Hepatocyte (in vitro differentiated cells): ENCODE data around the gene HES3. TPM values are rescaled to one million over a fixed set of nuclear protein-coding genes. Genes with fewer than 3 reads are reported as not detected.

ENCODE experiments used
- DNase-seq: peaks from one replicate; pipeline ENCODE4 v3.0.0-alpha.2; 2016; ENCODE audit warnings: low spot score
- H2AFZ ChIP-seq: fragments of 200-600 bp; sonication (generic); 2 replicates; pipeline ENCODE4 v1.6.0; 2016; ENCODE audit warnings: antibody characterized with exemption, mild to moderate bottlenecking
- H3K27ac ChIP-seq: fragments of 200-600 bp; sonication (generic); 2 replicates; pipeline ENCODE4 v1.5.1; 2016; ENCODE audit warnings: mild to moderate bottlenecking
- H3K27me3 ChIP-seq: fragments of 200-600 bp; sonication (generic); 2 replicates; pipeline ENCODE4 v1.6.1; 2016
- H3K36me3 ChIP-seq: fragments of 200-600 bp; sonication (generic); replicated peaks from 2 replicates; pipeline ENCODE4 v1.5.1; 2016; ENCODE audit warnings: low read depth; ENCODE audit not compliant: insufficient read depth
- H3K4me1 ChIP-seq: fragments of 200-600 bp; sonication (generic); 2 replicates; pipeline ENCODE4 v1.5.1; 2016; ENCODE audit warnings: mild to moderate bottlenecking, moderate library complexity; ENCODE audit not compliant: insufficient read depth
- H3K4me2 ChIP-seq: fragments of 200-600 bp; sonication (generic); 2 replicates; pipeline ENCODE4 v1.6.0; 2016
- H3K4me3 ChIP-seq: fragments of 200-600 bp; sonication (generic); 2 replicates; pipeline ENCODE4 v1.5.1; 2016; ENCODE audit warnings: mild to moderate bottlenecking
- H3K79me2 ChIP-seq: fragments of 200-600 bp; sonication (generic); 2 replicates; pipeline ENCODE4 v1.6.0; 2017; ENCODE audit warnings: mild to moderate bottlenecking
- H3K9me2 ChIP-seq: fragments of 200-600 bp; sonication (generic); replicated peaks from 2 replicates; pipeline ENCODE4 v1.6.0; 2017; ENCODE audit warnings: mild to moderate bottlenecking; ENCODE audit not compliant: insufficient read depth
- H3K9me3 ChIP-seq: fragments of 200-600 bp; sonication (generic); 2 replicates; pipeline ENCODE4 v1.5.1; 2016; ENCODE audit warnings: low read depth, mild to moderate bottlenecking
- H4K20me1 ChIP-seq: fragments of 200-600 bp; sonication (generic); 2 replicates; pipeline ENCODE4 v1.6.0; 2016; ENCODE audit warnings: mild to moderate bottlenecking; ENCODE audit not compliant: insufficient read depth, poor library complexity, severe bottlenecking
- CTCF ChIP-seq: fragments of 200-600 bp; sonication (generic); IDR thresholded peaks from 2 replicates; pipeline ENCODE4 v1.5.1; 2016; ENCODE audit warnings: antibody characterized with exemption, mild to moderate bottlenecking; ENCODE audit not compliant: poor library complexity
- EZH2 ChIP-seq: fragments of 200-600 bp; sonication (generic); IDR thresholded peaks from 2 replicates; pipeline ENCODE4 v1.6.1; 2016; ENCODE audit warnings: antibody characterized with exemption, mild to moderate bottlenecking, borderline replicate concordance
- EZH2phosphoT487 ChIP-seq: fragments of 200-600 bp; sonication (generic); IDR thresholded peaks from one replicate; pipeline ENCODE4 v1.6.1; 2018; ENCODE audit warnings: antibody characterized with exemption, mild to moderate bottlenecking, low read depth, moderate library complexity; ENCODE audit not compliant: unreplicated experiment, severe bottlenecking
- WGBS: methylation state at CpG from one replicate; pipeline ENCODE4 v1.1.6; 2016; ENCODE audit warnings: low lambda C conversion rate; ENCODE audit errors: missing lambda C conversion rate; 5-methylcytosine and 5-hydroxymethylcytosine counted together
- polyA plus RNA-seq: library from polyadenylated mRNA; unstranded; fragments of >200 nt; fragmentation: Nextera tagmentation; extraction: Ambion mirVana; gene quantifications from 2 replicates; pipeline ENCODE4 v1.2.1, GENCODE V29; 2016
- total RNA-seq: library from RNA; depleted of rRNA; stranded (reverse); fragments of >200 nt; gene quantifications from 2 replicates; pipeline ENCODE4 v1.2.3, GENCODE V29; 2014

HES3 gene
- total and polyA plus RNA-seq, 2 experiments from 2014 or later, result not detected

- H3K4me2 ChIP-seq, result no peak overlapping the region
- no peaks in the 10 kb centered on the region for H4K20me1 ChIP-seq
- no peaks in the 10 kb centered on the region for H3K79me2 ChIP-seq
- no peak for TF ChIP-seq EZH2
- no peak for TF ChIP-seq EZH2phosphoT487
- TF ChIP-seq CTCF, result no peak
- 88% methylated on average over 19 of the region's 19 CpGs for WGBS
- no peak overlapping the region for H2AFZ ChIP-seq
- no peaks in the 10 kb centered on the region for H3K9me3 ChIP-seq
- no peak overlapping the region for H3K4me3 ChIP-seq
- no peak overlapping the region for H3K27ac ChIP-seq
- no peaks in the 10 kb centered on the region for H3K9me2 ChIP-seq
- DNase-seq, result peak; percentile 61
- no peaks in the 10 kb centered on the region for H3K36me3 ChIP-seq
- H3K27me3 ChIP-seq, result no peaks in the 10 kb centered on the region
- H3K4me1 ChIP-seq, result peaks cover 38% of the 10 kb centered on the region
These were observed 29.5 kb downstream of the HES3 start for GRCh38 chr1:6273380-6273891.

GRCh38 chr1:6274102-6274501 is 30.1 kb downstream of the HES3 start:
- Histone ChIP-seq H3K4me2 (no peak overlapping the region), H3K27ac (no peak overlapping the region), H3K9me2 (no peaks in the 10 kb centered on the region), H3K79me2 (no peaks in the 10 kb centered on the region), H4K20me1 (no peaks in the 10 kb centered on the region), H3K4me3 (no peak overlapping the region), H3K27me3 (no peaks in the 10 kb centered on the region), H2AFZ (no peak overlapping the region), H3K9me3 (no peaks in the 10 kb centered on the region), H3K4me1 (peaks cover 38% of the 10 kb centered on the region), H3K36me3 (no peaks in the 10 kb centered on the region)
- TF ChIP-seq EZH2phosphoT487 (no peak), CTCF (no peak), EZH2 (no peak)
- WGBS, result 97% methylated on average over 11 of the region's 11 CpGs
- no peak for DNase-seq

DNA sequence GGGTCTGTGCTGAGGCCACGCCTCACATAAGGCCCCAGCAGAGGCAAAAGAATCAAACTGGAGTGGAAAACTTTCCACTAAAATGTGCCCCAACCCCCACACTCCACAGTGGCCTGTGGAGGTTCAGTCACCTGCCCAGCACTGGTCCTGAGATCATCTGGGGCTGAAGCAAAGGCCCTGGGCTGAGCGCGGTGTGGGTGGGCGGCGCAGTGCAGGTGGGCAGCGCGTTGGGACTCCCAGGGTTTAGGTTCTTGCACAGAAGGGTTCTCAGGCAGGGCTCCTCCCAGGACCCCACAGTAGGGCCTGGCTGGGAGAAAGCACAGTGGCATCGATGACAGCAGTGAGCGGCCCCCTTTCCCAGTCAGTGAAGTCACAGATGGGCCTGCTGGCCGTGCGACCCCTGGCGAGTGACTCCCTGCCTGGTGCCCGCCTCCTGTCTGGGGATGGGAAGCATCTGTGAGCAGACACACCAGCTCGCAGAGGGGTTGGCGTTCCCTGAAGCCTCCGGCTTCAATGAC is 30.7 kb downstream of the HES3 start:
- H3K9me2 ChIP-seq, result no peaks in the 10 kb centered on the region
- no peak overlapping the region for H3K4me2 ChIP-seq
- H3K9me3 ChIP-seq, result no peaks in the 10 kb centered on the region
- H3K4me3 ChIP-seq, result no peak overlapping the region
- no peak overlapping the region for H3K27ac ChIP-seq
- H3K79me2 ChIP-seq, result no peaks in the 10 kb centered on the region
- H4K20me1 ChIP-seq, result no peaks in the 10 kb centered on the region
- no peak overlapping the region for H2AFZ ChIP-seq
- TF ChIP-seq CTCF, result no peak
- no peak for TF ChIP-seq EZH2
- no peak for TF ChIP-seq EZH2phosphoT487
- WGBS, result 98% methylated on average over 16 of the region's 16 CpGs
- peaks cover 33% of the 10 kb centered on the region for H3K4me1 ChIP-seq
- H3K27me3 ChIP-seq, result no peaks in the 10 kb centered on the region
- H3K36me3 ChIP-seq, result no peaks in the 10 kb centered on the region
- DNase-seq, result no peak
